Transverse colon (tissue), 4 donors: ENCODE results near the gene KBTBD4. TPM values are rescaled to one million over a fixed set of nuclear protein-coding genes. Genes with fewer than 3 reads are reported as not detected.

Experiments
- DNase-seq: peaks from one replicate; pipeline ENCODE4 v3.0.0-alpha.2; 2019
- H3K27ac ChIP-seq, 4 donors: fragments of 200-600 bp; sonication (generic); 2 replicates each; pipeline ENCODE4 v1.5.1; 2016 to 2018; ENCODE audit warnings: inconsistent platforms in 4 of 4
- H3K27me3 ChIP-seq: fragments of 200-600 bp; sonication (generic); 2 replicates; pipeline ENCODE4 v1.5.1; 2017; ENCODE audit warnings: inconsistent platforms
- H3K36me3 ChIP-seq, 4 donors: fragments of 200-600 bp; sonication (generic); 2 replicates each; pipeline ENCODE4 v1.5.1; 2017 to 2019; ENCODE audit warnings: inconsistent platforms in 4 of 4
- H3K4me1 ChIP-seq, 4 donors: fragments of 200-600 bp; sonication (generic); 2 replicates each; pipeline ENCODE4 v1.5.1; 2017 to 2020; ENCODE audit warnings: inconsistent platforms in 4 of 4
- H3K4me3 ChIP-seq, 4 donors: fragments of 200-600 bp; sonication (generic); 1 replicate in 1 of 4; 2 replicates in 3 of 4; pipeline versions ENCODE4 v1.5.1 to v1.6.1; 2017 to 2019; ENCODE audit warnings: inconsistent platforms in 4 of 4
- H3K9me3 ChIP-seq, 2 donors: fragments of 200-600 bp; sonication (generic); 2 replicates each; pipeline ENCODE4 v1.5.1; 2017 to 2019; ENCODE audit warnings: inconsistent platforms in 2 of 2
- CTCF ChIP-seq, 5 experiments: fragments of 200-600 bp in 3 of 5; fragments of 450-650 bp in 2 of 5; sonication (generic) in 3 of 5; IDR thresholded peaks; 1 replicate in 2 of 5; 2 replicates in 3 of 5; pipeline ENCODE4 v1.5.1; 2016 to 2017; ENCODE audit warnings: antibody characterized with exemption in 5 of 5, inconsistent platforms in 3 of 5, mild to moderate bottlenecking in 2 of 5, moderate library complexity in 1 of 5
- EP300 ChIP-seq: sonication (generic); formaldehyde crosslinking; IDR thresholded peaks from one replicate; pipeline ENCODE4 v1.6.1; 2017; ENCODE audit warnings: antibody characterized with exemption, low read depth
- POLR2A ChIP-seq: fragments of 450-650 bp; IDR thresholded peaks from one replicate; pipeline ENCODE4 v1.6.1; 2016; ENCODE audit warnings: antibody characterized with exemption, mild to moderate bottlenecking, moderate library complexity
- POLR2AphosphoS5 ChIP-seq, 3 donors: sonication (generic); formaldehyde crosslinking; IDR thresholded peaks; one replicate each; pipeline ENCODE4 v1.6.1; 2016; ENCODE audit warnings: antibody characterized with exemption in 3 of 3
- WGBS, 2 donors: methylation state at CpG; one replicate each; pipeline ENCODE4 v1.1.5; 2018; ENCODE audit warnings: low coverage in 1 of 2; 5-methylcytosine and 5-hydroxymethylcytosine counted together
- in situ Hi-C, 4 donors: fragments of 200-750 bp; cut with MboI; loops; one replicate each; pipeline versions ENCODE4 v1.15.0 to v1.15.1; 2017; ENCODE audit warnings: low sequenced_read_pairs in 3 of 4, low pct_ligation_motif_present in 1 of 4, low pct_unique_long_range_greater_than_20kb in 1 of 4
- intact Hi-C: fragments of 100-400 bp; cut with DNase I; formaldehyde crosslinking; loops from one replicate; pipeline ENCODE4 v1.15.1; 2023; ENCODE audit warnings: low total_unique reads
- total RNA-seq, 4 donors: library from RNA; depleted of rRNA; stranded (reverse); fragments of >200 nt; gene quantifications; one replicate each; pipeline ENCODE4 v1.1.0, GENCODE V29; 2016

Gene KBTBD4
- total RNA-seq, 4 donors from 2014 or later: 9.4 to 20.3 (median 16.5) TPM

GRCh38 chr11:47539681-47540039 is 39.1 kb downstream of the KBTBD4 start:
- Histone ChIP-seq H3K27me3 (no peaks in the 10 kb centered on the region), H3K27ac (no peak overlapping the region), H3K9me3 (no peaks in the 10 kb centered on the region), H3K4me3 (no peak overlapping the region), H3K4me1 (peaks cover 17 to 74% (median 32%) of the 10 kb centered on the region in 4 donors), H3K36me3 (no peaks in the 10 kb centered on the region)
- DNase-seq: no peak
- no peak for TF ChIP-seq EP300
- TF ChIP-seq CTCF (IDR thresholded peaks at IDR 0.05): no peak
- no peak for TF ChIP-seq POLR2A
- TF ChIP-seq POLR2AphosphoS5 (IDR thresholded peaks at IDR 0.05): no peak
- intact Hi-C loops (no loop called here), in situ Hi-C loops (no loop called here)
- WGBS, 2 donors: 36 to 66% methylated on average over 2 of the region's 2 CpGs

GRCh38 chr11:47538741-47539565 is 39.8 kb downstream of the KBTBD4 start:
- Histone ChIP-seq H3K27ac (no peak overlapping the region), H3K4me1 (peaks cover 17 to 81% (median 32%) of the 10 kb centered on the region in 4 donors), H3K4me3 (no peak overlapping the region), H3K27me3 (no peaks in the 10 kb centered on the region), H3K36me3 (no peaks in the 10 kb centered on the region), H3K9me3 (no peaks in the 10 kb centered on the region)
- TF ChIP-seq POLR2A: no peak
- TF ChIP-seq POLR2AphosphoS5 (IDR thresholded peaks at IDR 0.05): no peak
- TF ChIP-seq CTCF (IDR thresholded peaks at IDR 0.05): no peak
- no peak for TF ChIP-seq EP300
- intact Hi-C loops (no loop called here), in situ Hi-C loops (no loop called here)
- WGBS, 2 donors: 62 to 70% methylated on average over 10 of the region's 10 CpGs
- no peak for DNase-seq

GRCh38 chr11:47536915-47537314 is 41.9 kb downstream of the KBTBD4 start:
- TF ChIP-seq EP300: no peak
- no peak for TF ChIP-seq POLR2AphosphoS5 (IDR thresholded peaks at IDR 0.05)
- no peak for TF ChIP-seq POLR2A
- no peak for TF ChIP-seq CTCF (IDR thresholded peaks at IDR 0.05)
- H3K36me3 ChIP-seq: no peaks in the 10 kb centered on the region
- 75 to 79% methylated on average over 3 of the region's 3 CpGs for WGBS, 2 donors

GRCh38 chr11:47534704-47535251 is 44.0 kb downstream of the KBTBD4 start:
- WGBS, 2 donors: 85 to 94% methylated on average over 4 of the region's 4 CpGs
- H3K4me1 ChIP-seq: peaks cover 20 to 74% (median 30%) of the 10 kb centered on the region in 4 donors
- H3K27ac ChIP-seq: no peak overlapping the region
- H3K9me3 ChIP-seq: no peaks in the 10 kb centered on the region
- in situ Hi-C loops: no loop called here
- no peaks in the 10 kb centered on the region for H3K27me3 ChIP-seq
- H3K36me3 ChIP-seq: no peaks in the 10 kb centered on the region
- no peak for TF ChIP-seq CTCF (IDR thresholded peaks at IDR 0.05)
- TF ChIP-seq POLR2AphosphoS5 (IDR thresholded peaks at IDR 0.05): no peak
- no peak for TF ChIP-seq EP300
- no peak for DNase-seq
- intact Hi-C loops: loop anchor here (5.0 kb wide), 1 partner anchor 1357 kb away; no protein-coding TSS in a partner anchor
- no peak overlapping the region for H3K4me3 ChIP-seq

More at GRCh38 chr11:47536915-47537314, 41.9 kb downstream of the KBTBD4 start:
- Histone ChIP-seq H3K27ac (no peak overlapping the region), H3K4me1 (peaks cover 28 to 77% (median 43%) of the 10 kb centered on the region in 4 donors), H3K27me3 (no peaks in the 10 kb centered on the region), H3K4me3 (no peak overlapping the region), H3K9me3 (no peaks in the 10 kb centered on the region)
- in situ Hi-C loops (no loop called here), intact Hi-C loops (no loop called here)
- DNase-seq: no peak
